IPS-20b (cell line): Measurements from ENCODE around the gene TGFB1.
"Not testable (repeated sequence)": the region's sequence is repeated elsewhere in the genome, so short reads cannot be mapped to it uniquely, and the experiment has no call there.

ENCODE experiments used
- H3K27ac ChIP-seq: one replicate; pipeline ENCODE4 v1.5.1; 2013; ENCODE audit warnings: low read length
- H3K27me3 ChIP-seq: 2 replicates; pipeline ENCODE4 v1.6.1; 2013; ENCODE audit warnings: mild to moderate bottlenecking, low read length, inconsistent platforms; ENCODE audit not compliant: insufficient read depth
- H3K36me3 ChIP-seq: 2 replicates; pipeline ENCODE4 v1.6.1; 2013; ENCODE audit warnings: low read depth, mild to moderate bottlenecking, inconsistent platforms, low read length, moderate library complexity; ENCODE audit not compliant: insufficient read depth
- H3K4me1 ChIP-seq: 2 replicates; pipeline ENCODE4 v1.6.1; 2013; ENCODE audit warnings: mild to moderate bottlenecking, control low read depth, inconsistent platforms, low read length, moderate library complexity; ENCODE audit not compliant: insufficient read depth
- H3K4me3 ChIP-seq: 2 replicates; pipeline ENCODE4 v1.5.1; 2013; ENCODE audit warnings: mild to moderate bottlenecking, low read length, inconsistent platforms
- H3K9ac ChIP-seq: 2 replicates; pipeline ENCODE4 v1.6.1; 2013; ENCODE audit warnings: low read depth, mild to moderate bottlenecking, inconsistent platforms, low read length, moderate library complexity
- H3K9me3 ChIP-seq: 2 replicates; pipeline ENCODE4 v1.6.1; 2013; ENCODE audit warnings: mild to moderate bottlenecking, low read depth, low read length, inconsistent platforms; ENCODE audit not compliant: insufficient read depth

The TGFB1 gene

GRCh38 chr19:41295499-41295898, 58.2 kb downstream of the TGFB1 start:
- H3K27me3 ChIP-seq, result no peaks in the 10 kb centered on the region
- H3K4me3 ChIP-seq, result no peak overlapping the region
- H3K9me3 ChIP-seq, result no peaks in the 10 kb centered on the region
- H3K4me1 ChIP-seq, result no peaks in the 10 kb centered on the region
- H3K9ac ChIP-seq, result no peak overlapping the region
- H3K27ac ChIP-seq, result no peak overlapping the region
- H3K36me3 ChIP-seq, result peaks cover 100% of the 10 kb centered on the region

- Histone ChIP-seq H3K9ac (no peak overlapping the region), H3K27me3 (no peaks in the 10 kb centered on the region), H3K36me3 (peaks cover 100% of the 10 kb centered on the region), H3K27ac (no peak overlapping the region), H3K4me3 (no peak overlapping the region), H3K9me3 (no peaks in the 10 kb centered on the region), H3K4me1 (no peaks in the 10 kb centered on the region)
Measured at GRCh38 chr19:41294393-41294792, 59.3 kb downstream of the TGFB1 start.

- not testable (repeated sequence) for H3K4me1 ChIP-seq, H3K9me3 ChIP-seq, H3K9ac ChIP-seq, H3K27me3 ChIP-seq, H3K4me3 ChIP-seq, H3K27ac ChIP-seq
- peaks cover 98% of the 10 kb centered on the region for H3K36me3 ChIP-seq
Measured at GRCh38 chr19:41289814-41290213, 63.9 kb downstream of the TGFB1 start.

- Histone ChIP-seq H3K4me1 (peaks cover 7% of the 10 kb centered on the region; the same call in 1 of the 2 replicates), H3K27ac (no peak overlapping the region), H3K9me3 (no peaks in the 10 kb centered on the region), H3K9ac (no peak overlapping the region), H3K27me3 (no peaks in the 10 kb centered on the region), H3K36me3 (peaks cover 98% of the 10 kb centered on the region), H3K4me3 (no peak overlapping the region)
Measured at GRCh38 chr19:41288673-41289530, 64.8 kb downstream of the TGFB1 start.
